Loucy (cell line): ENCODE results near the gene SUPT4H1.

ENCODE experiments used
- H2AFZ ChIP-seq: fragments of 200-600 bp; sonication (generic); 2 replicates; pipeline ENCODE4 v1.6.0; 2016; ENCODE audit warnings: antibody characterized with exemption, mild to moderate bottlenecking, low read length, moderate library complexity
- H3F3A ChIP-seq: fragments of 200-600 bp; 2 replicates; pipeline ENCODE4 v1.6.0; 2016; ENCODE audit warnings: antibody characterized with exemption, low read depth, mild to moderate bottlenecking
- H3K27me3 ChIP-seq: fragments of 200-600 bp; sonication (generic); 2 replicates; pipeline ENCODE4 v1.6.1; 2014; ENCODE audit warnings: low read length, mild to moderate bottlenecking; ENCODE audit not compliant: insufficient read depth, poor library complexity, severe bottlenecking
- H3K36me3 ChIP-seq: fragments of 200-600 bp; sonication (generic); 2 replicates; pipeline ENCODE4 v1.6.1; 2016; ENCODE audit warnings: low read length; ENCODE audit not compliant: insufficient read depth
- H3K4me1 ChIP-seq: fragments of 200-600 bp; sonication (generic); 2 replicates; pipeline ENCODE4 v1.5.1; 2014; ENCODE audit warnings: low read length, mild to moderate bottlenecking; ENCODE audit not compliant: insufficient read depth, poor library complexity, severe bottlenecking
- H3K4me2 ChIP-seq: fragments of 200-600 bp; sonication (generic); 2 replicates; pipeline ENCODE4 v1.6.0; 2014; ENCODE audit warnings: antibody characterized with exemption, low read length, low read depth, mild to moderate bottlenecking; ENCODE audit not compliant: poor library complexity, severe bottlenecking
- H3K4me3 ChIP-seq: fragments of 200-600 bp; sonication (generic); 2 replicates; pipeline ENCODE4 v1.5.1; 2014; ENCODE audit warnings: low read length, mild to moderate bottlenecking, mixed read lengths; ENCODE audit not compliant: poor library complexity, severe bottlenecking
- H3K79me2 ChIP-seq: fragments of 200-600 bp; sonication (generic); 2 replicates; pipeline ENCODE4 v1.6.1; 2014; ENCODE audit warnings: low read length; ENCODE audit not compliant: insufficient read depth
- H3K9ac ChIP-seq: fragments of 200-600 bp; sonication (generic); 2 replicates; pipeline ENCODE4 v1.6.0; 2014; ENCODE audit warnings: mild to moderate bottlenecking, low read depth, low read length, moderate library complexity; ENCODE audit not compliant: poor library complexity, severe bottlenecking
- H3K9me2 ChIP-seq: fragments of 200-600 bp; sonication (generic); replicated peaks from 2 replicates; pipeline ENCODE4 v1.6.1; 2016; ENCODE audit warnings: low read depth, low read length, mixed read lengths
- H3K9me3 ChIP-seq: fragments of 200-600 bp; sonication (generic); 2 replicates; pipeline ENCODE4 v1.6.1; 2014; ENCODE audit warnings: mild to moderate bottlenecking, antibody characterized with exemption, low read length, low read depth; ENCODE audit not compliant: insufficient read depth
- H4K20me1 ChIP-seq: fragments of 200-600 bp; sonication (generic); 2 replicates; pipeline ENCODE4 v1.6.0; 2014; ENCODE audit warnings: antibody characterized with exemption, low read length, mild to moderate bottlenecking; ENCODE audit not compliant: insufficient read depth, poor library complexity, severe bottlenecking
- EZH2phosphoT487 ChIP-seq: fragments of 200-600 bp; IDR thresholded peaks from 2 replicates; pipeline ENCODE4 v1.6.1; 2018; ENCODE audit warnings: antibody characterized with exemption, mild to moderate bottlenecking, moderate library complexity, borderline replicate concordance
- TF ChIP-seq, protein P1 (sequence below): fragments of 200-600 bp; sonication (generic); conservative IDR thresholded peaks from 2 replicates; pipeline ENCODE4 v1.5.1; 2014; ENCODE audit warnings: mild to moderate bottlenecking, antibody characterized with exemption, low read length

The SUPT4H1 gene

GRCh38 chr17:58380207-58381123 is 28.5 kb upstream of the SUPT4H1 start:
- no peaks in the 10 kb centered on the region for H3K36me3 ChIP-seq
- no peaks in the 10 kb centered on the region for H3K9me2 ChIP-seq
- no peak overlapping the region for H2AFZ ChIP-seq
- H3K4me1 ChIP-seq: peaks cover 90% of the 10 kb centered on the region
- no peaks in the 10 kb centered on the region for H4K20me1 ChIP-seq
- no peaks in the 10 kb centered on the region for H3K27me3 ChIP-seq
- peaks cover 96% of the 10 kb centered on the region for H3K79me2 ChIP-seq
- TF ChIP-seq, protein P1, sequence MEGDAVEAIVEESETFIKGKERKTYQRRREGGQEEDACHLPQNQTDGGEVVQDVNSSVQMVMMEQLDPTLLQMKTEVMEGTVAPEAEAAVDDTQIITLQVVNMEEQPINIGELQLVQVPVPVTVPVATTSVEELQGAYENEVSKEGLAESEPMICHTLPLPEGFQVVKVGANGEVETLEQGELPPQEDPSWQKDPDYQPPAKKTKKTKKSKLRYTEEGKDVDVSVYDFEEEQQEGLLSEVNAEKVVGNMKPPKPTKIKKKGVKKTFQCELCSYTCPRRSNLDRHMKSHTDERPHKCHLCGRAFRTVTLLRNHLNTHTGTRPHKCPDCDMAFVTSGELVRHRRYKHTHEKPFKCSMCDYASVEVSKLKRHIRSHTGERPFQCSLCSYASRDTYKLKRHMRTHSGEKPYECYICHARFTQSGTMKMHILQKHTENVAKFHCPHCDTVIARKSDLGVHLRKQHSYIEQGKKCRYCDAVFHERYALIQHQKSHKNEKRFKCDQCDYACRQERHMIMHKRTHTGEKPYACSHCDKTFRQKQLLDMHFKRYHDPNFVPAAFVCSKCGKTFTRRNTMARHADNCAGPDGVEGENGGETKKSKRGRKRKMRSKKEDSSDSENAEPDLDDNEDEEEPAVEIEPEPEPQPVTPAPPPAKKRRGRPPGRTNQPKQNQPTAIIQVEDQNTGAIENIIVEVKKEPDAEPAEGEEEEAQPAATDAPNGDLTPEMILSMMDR: no peak
- TF ChIP-seq EZH2phosphoT487: no peak
- H3K9me3 ChIP-seq: no peaks in the 10 kb centered on the region
- H3K4me2 ChIP-seq: peak overlapping the region; percentile 74
- no peak overlapping the region for H3K4me3 ChIP-seq
- H3F3A ChIP-seq: no peaks in the 10 kb centered on the region
- H3K9ac ChIP-seq: peak overlapping the region; percentile 51

GRCh38 chr17:58379511-58379824 is 27.5 kb upstream of the SUPT4H1 start:
- TF ChIP-seq, protein P1: no peak
- no peak for TF ChIP-seq EZH2phosphoT487
- H3K79me2 ChIP-seq: peaks cover 96% of the 10 kb centered on the region
- H4K20me1 ChIP-seq: no peaks in the 10 kb centered on the region
- no peak overlapping the region for H2AFZ ChIP-seq
- H3K36me3 ChIP-seq: no peaks in the 10 kb centered on the region
- peaks cover 82% of the 10 kb centered on the region for H3K4me1 ChIP-seq
- H3K4me3 ChIP-seq: peak overlapping the region; percentile 30
- no peaks in the 10 kb centered on the region for H3F3A ChIP-seq
- H3K9me3 ChIP-seq: no peaks in the 10 kb centered on the region
- H3K27me3 ChIP-seq: no peaks in the 10 kb centered on the region
- H3K4me2 ChIP-seq: peak overlapping the region; percentile 74
- H3K9ac ChIP-seq: peak overlapping the region; percentile 51
- no peaks in the 10 kb centered on the region for H3K9me2 ChIP-seq

- H3K36me3 ChIP-seq: no peaks in the 10 kb centered on the region
Observed at GRCh38 chr17:58378733-58379510, 26.9 kb upstream of the SUPT4H1 start.

More at GRCh38 chr17:58378733-58379510, 26.9 kb upstream of the SUPT4H1 start:
- H3K79me2 ChIP-seq: peaks cover 95% of the 10 kb centered on the region
- no peaks in the 10 kb centered on the region for H3K9me3 ChIP-seq
- H3K4me2 ChIP-seq: peak overlapping the region; percentile 74
- no peak overlapping the region for H2AFZ ChIP-seq
- H4K20me1 ChIP-seq: no peaks in the 10 kb centered on the region
- TF ChIP-seq EZH2phosphoT487: no peak
- TF ChIP-seq, protein P1: no peak
- no peaks in the 10 kb centered on the region for H3K27me3 ChIP-seq
- H3F3A ChIP-seq: no peaks in the 10 kb centered on the region
- no peaks in the 10 kb centered on the region for H3K9me2 ChIP-seq
- H3K9ac ChIP-seq: peak overlapping the region; percentile 51
- peaks cover 76% of the 10 kb centered on the region for H3K4me1 ChIP-seq
- H3K4me3 ChIP-seq: peak overlapping the region; percentile 30
